GM23248 (cell line): Measurements from ENCODE around the gene HERPUD1. TPM values are rescaled to one million over a fixed set of nuclear protein-coding genes. Genes with fewer than 3 reads are reported as not detected.
"Not testable (repeated sequence)": the region's sequence is repeated elsewhere in the genome, so short reads cannot be mapped to it uniquely, and the experiment has no call there.

ENCODE experiments used
- DNase-seq: peaks from one replicate; pipeline ENCODE4 v3.0.0-alpha.2; 2015
- H2AFZ ChIP-seq: fragments of 200-600 bp; sonication (generic); 2 replicates; pipeline ENCODE4 v1.6.1; 2016; ENCODE audit warnings: antibody characterized with exemption
- H3F3A ChIP-seq: fragments of 200-600 bp; sonication (generic); 2 replicates; pipeline ENCODE4 v1.6.1; 2016; ENCODE audit warnings: mild to moderate bottlenecking, antibody characterized with exemption, mixed run types; ENCODE audit not compliant: insufficient read depth
- H3K27ac ChIP-seq: fragments of 200-600 bp; sonication (generic); 2 replicates; pipeline ENCODE4 v1.5.1; 2016; ENCODE audit warnings: mild to moderate bottlenecking
- H3K27me3 ChIP-seq: fragments of 200-600 bp; sonication (generic); replicated peaks from 2 replicates; pipeline ENCODE4 v1.6.1; 2016; ENCODE audit warnings: mild to moderate bottlenecking; ENCODE audit not compliant: insufficient read depth
- H3K36me3 ChIP-seq: fragments of 200-600 bp; sonication (generic); 2 replicates; pipeline ENCODE4 v1.6.1; 2016; ENCODE audit warnings: low read depth, mild to moderate bottlenecking
- H3K4me1 ChIP-seq: fragments of 200-600 bp; sonication (generic); 2 replicates; pipeline ENCODE4 v1.6.1; 2016; ENCODE audit warnings: mild to moderate bottlenecking; ENCODE audit not compliant: insufficient read depth
- H3K4me2 ChIP-seq: fragments of 200-600 bp; sonication (generic); one replicate; pipeline ENCODE4 v1.6.1; 2016; ENCODE audit warnings: mild to moderate bottlenecking; ENCODE audit not compliant: unreplicated experiment
- H3K4me3 ChIP-seq: fragments of 200-600 bp; sonication (generic); 2 replicates; pipeline ENCODE4 v1.5.1; 2016; ENCODE audit warnings: mild to moderate bottlenecking
- H3K79me2 ChIP-seq: fragments of 200-600 bp; sonication (generic); 2 replicates; pipeline ENCODE4 v1.6.1; 2016; ENCODE audit warnings: mild to moderate bottlenecking; ENCODE audit not compliant: insufficient read depth
- H3K9ac ChIP-seq: fragments of 200-600 bp; sonication (generic); 2 replicates; pipeline ENCODE4 v1.6.1; 2016; ENCODE audit warnings: mild to moderate bottlenecking
- H3K9me2 ChIP-seq: fragments of 200-600 bp; sonication (generic); 2 replicates; pipeline ENCODE4 v1.6.1; 2016; ENCODE audit warnings: mixed run types, mild to moderate bottlenecking, moderate library complexity; ENCODE audit not compliant: insufficient read depth
- H3K9me3 ChIP-seq: fragments of 200-600 bp; sonication (generic); one replicate; pipeline ENCODE4 v1.6.1; 2017; ENCODE audit warnings: low read depth
- H4K20me1 ChIP-seq: fragments of 200-600 bp; sonication (generic); 2 replicates; pipeline ENCODE4 v1.6.0; 2016; ENCODE audit not compliant: insufficient read depth
- EZH2 ChIP-seq: fragments of 200-600 bp; sonication (generic); IDR thresholded peaks from 2 replicates; pipeline ENCODE4 v1.6.1; 2018; ENCODE audit warnings: antibody characterized with exemption, mild to moderate bottlenecking; ENCODE audit not compliant: insufficient read depth, poor library complexity, severe bottlenecking
- EZH2phosphoT487 ChIP-seq: fragments of 200-600 bp; sonication (generic); IDR thresholded peaks from 2 replicates; pipeline ENCODE4 v1.6.1; 2018; ENCODE audit warnings: antibody characterized with exemption, moderate library complexity, mild to moderate bottlenecking, low read depth; ENCODE audit not compliant: insufficient read depth
- WGBS, 2 experiments: methylation state at CpG; one replicate each; pipeline ENCODE4 v1.1.6; 2015 to 2017; ENCODE audit warnings: low lambda C conversion rate in 2 of 2, low coverage in 1 of 2; ENCODE audit errors: missing lambda C conversion rate in 2 of 2; 5-methylcytosine and 5-hydroxymethylcytosine counted together
- in situ Hi-C: fragments of 300-500 bp; cut with MboI; formaldehyde crosslinking; loops from 2 replicates; pipeline ENCODE4 v1.15.0; 2020
- polyA plus RNA-seq: library from polyadenylated mRNA; unstranded; fragments of >200 nt; fragmentation: Nextera tagmentation; extraction: Ambion mirVana; gene quantifications from 2 replicates; pipeline ENCODE4 v1.2.1, GENCODE V29; 2016
- total RNA-seq: library from RNA; depleted of rRNA; stranded (reverse); fragments of >200 nt; shearing (Covaris generic); gene quantifications from 2 replicates; pipeline ENCODE4 v1.2.3, GENCODE V29; 2014

The HERPUD1 gene
- total and polyA plus RNA-seq, 2 experiments from 2014 or later = 218 to 299 TPM

- H3K27ac ChIP-seq = peak within 1 kb of the TSS; percentile 69
- WGBS, 2 experiments = 1 to 2% methylated on average over 53 to 64 of the region's 64 CpGs
- H3K4me1 ChIP-seq = peaks cover 37% of the 10 kb centered on the region
- peaks cover 57% of the 10 kb centered on the region for H3K79me2 ChIP-seq
- TF ChIP-seq EZH2 (no peak), EZH2phosphoT487 (no peak)
- H3K36me3 ChIP-seq = no peaks in the 10 kb centered on the region
- peak within 1 kb of the TSS; percentile 87 for H3K4me2 ChIP-seq
- no peaks in the 10 kb centered on the region for H3K9me3 ChIP-seq
- no peaks in the 10 kb centered on the region for H4K20me1 ChIP-seq
- H3F3A ChIP-seq = 0 out of 2 replicates have a peak, but pooled peaks cover 8% of the 10 kb centered on the region
- peak within 1 kb of the TSS; percentile 87 for H3K9ac ChIP-seq
- peak within 1 kb of the TSS; percentile 90 for H2AFZ ChIP-seq
- DNase-seq = peak; percentile 95
- in situ Hi-C loops = no loop called here
- H3K27me3 ChIP-seq = no peaks in the 10 kb centered on the region
- H3K4me3 ChIP-seq = peak within 1 kb of the TSS; percentile 86
- H3K9me2 ChIP-seq = no peaks in the 10 kb centered on the region
These were observed 57.3 kb downstream of the HERPUD1 start, which contains the start of gene NLRC5 for GRCh38 chr16:56988948-56989945. NLRC5 (plus strand) TSS chr16:56989557; CDS start chr16:57020713, 31,156 bp downstream.

- Histone ChIP-seq H3K27me3 (no peaks in the 10 kb centered on the region), H4K20me1 (no peaks in the 10 kb centered on the region), H2AFZ (peak overlapping the region; percentile 90), H3K9me3 (no peaks in the 10 kb centered on the region), H3K79me2 (peaks cover 57% of the 10 kb centered on the region), H3K4me3 (peak overlapping the region; percentile 86), H3K4me1 (peaks cover 35% of the 10 kb centered on the region), H3K9me2 (no peaks in the 10 kb centered on the region), H3K9ac (peak overlapping the region; percentile 87), H3K4me2 (peak overlapping the region; percentile 87), H3F3A (0 out of 2 replicates have a peak, but pooled peaks cover 8% of the 10 kb centered on the region), H3K27ac (peak overlapping the region; percentile 69), H3K36me3 (no peaks in the 10 kb centered on the region)
- DNase-seq = no peak
- TF ChIP-seq EZH2phosphoT487 = no peak
- no peak for TF ChIP-seq EZH2
- 15% methylated on average over 7 of the region's 7 CpGs for WGBS, 2 experiments
- in situ Hi-C loops = no loop called here
These were observed 58.0 kb downstream of the HERPUD1 start for GRCh38 chr16:56989988-56990387.

- Histone ChIP-seq H3K4me2 (peak overlapping the region; percentile 87), H3K4me1 (peaks cover 29% of the 10 kb centered on the region), H3K27me3 (no peaks in the 10 kb centered on the region), H2AFZ (peak overlapping the region; percentile 90), H3K9me3 (no peaks in the 10 kb centered on the region), H3F3A (0 out of 2 replicates have a peak, but pooled peaks cover 8% of the 10 kb centered on the region), H3K79me2 (peaks cover 60% of the 10 kb centered on the region), H3K9me2 (no peaks in the 10 kb centered on the region), H3K9ac (peak overlapping the region; percentile 87), H4K20me1 (no peaks in the 10 kb centered on the region), H3K27ac (no peak overlapping the region), H3K36me3 (no peaks in the 10 kb centered on the region), H3K4me3 (peak overlapping the region; percentile 86)
- in situ Hi-C loops = no loop called here
- TF ChIP-seq EZH2phosphoT487 (no peak), EZH2 (no peak)
- DNase-seq = peak; percentile 34
- 60 to 63% methylated on average over 16 of the region's 16 CpGs for WGBS, 2 experiments
These were observed 58.7 kb downstream of the HERPUD1 start for GRCh38 chr16:56990407-56991286.

GRCh38 chr16:56992431-56992830 lies 60.5 kb downstream of the HERPUD1 start:
- WGBS, 2 experiments = 100% methylated on average over 1 of the region's 1 CpG
- H3K9me3 ChIP-seq, H3K9me2 ChIP-seq, H3K4me3 ChIP-seq, H3K27ac ChIP-seq, DNase-seq, H4K20me1 ChIP-seq, H3K4me2 ChIP-seq, H3K36me3 ChIP-seq, H3K27me3 ChIP-seq, H3F3A ChIP-seq, H2AFZ ChIP-seq, H3K9ac ChIP-seq, in situ Hi-C loops: not testable (repeated sequence)
- Histone ChIP-seq H3K79me2 (peaks cover 78% of the 10 kb centered on the region), H3K4me1 (peaks cover 23% of the 10 kb centered on the region)
